Measurements from ENCODE around the gene HOXD11. TPM values are rescaled to one million over a fixed set of nuclear protein-coding genes. Genes with fewer than 3 reads are reported as not detected.

The HOXD11 gene
- total and polyA plus RNA-seq, 2 of the 13 experiments (the other 11 are each of a cell fraction or from before 2014, with no cell fraction given) = not detected

- Histone ChIP-seq H3K4me3 (replicated peaks in 1 of 3; ENCODE audit: insufficient read depth in 1 of 3, low read depth in 2 of 3, low read length in 3 of 3) (no peak overlapping the region), H3K27me3 (ENCODE audit: control insufficient read depth in 1 of 2, insufficient read depth in 2 of 2, low read length in 2 of 2) (peaks cover 25 to 98% of the 10 kb centered on the region in 2 experiments), H3K36me3 (replicated peaks in 1 of 2; ENCODE audit: control insufficient read depth in 1 of 2, insufficient read depth in 2 of 2, low read length in 2 of 2) (no peaks in the 10 kb centered on the region), H3K4me2 (ENCODE audit: low read depth, low read length) (no peak overlapping the region), H3K9me3 (ENCODE audit: low read length) (no peaks in the 10 kb centered on the region), H3K27ac (ENCODE audit: extremely low read length, insufficient read depth, low read length) (no peak overlapping the region), H4K20me1 (ENCODE audit: insufficient read depth, low read length) (no peaks in the 10 kb centered on the region), H3K9ac (ENCODE audit: insufficient read depth, low read depth, low read length) (no peak overlapping the region), H3K4me1 (ENCODE audit: insufficient read depth, low read length) (peaks cover 17% of the 10 kb centered on the region), H3K79me2 (ENCODE audit: insufficient read depth, low read length) (no peaks in the 10 kb centered on the region), H2AFZ (ENCODE audit: low read length) (no peak overlapping the region)
- TF ChIP-seq ZBTB1 (CRISPR knock-in tag; IDR thresholded peaks at IDR 0.05; ENCODE audit: borderline replicate concordance) (no peak), GLMP (CRISPR knock-in tag; IDR thresholded peaks at IDR 0.05; ENCODE audit: borderline replicate concordance) (no peak), NFKB2 (CRISPR knock-in tag; IDR thresholded peaks at IDR 0.05; ENCODE audit: borderline replicate concordance) (no peak), CENPBD1 (CRISPR knock-in tag; IDR thresholded peaks at IDR 0.05; ENCODE audit: borderline replicate concordance, low read depth) (no peak), ZNF672 (CRISPR knock-in tag; IDR thresholded peaks at IDR 0.05) (no peak), SRSF9 (IDR thresholded peaks at IDR 0.05; ENCODE audit: borderline replicate concordance, insufficient read depth, low read depth, low read length, poor library complexity, severe bottlenecking) (no peak), ZFP62 (CRISPR knock-in tag; IDR thresholded peaks at IDR 0.05) (no peak)
- TF ChIP-seq, protein P1, sequence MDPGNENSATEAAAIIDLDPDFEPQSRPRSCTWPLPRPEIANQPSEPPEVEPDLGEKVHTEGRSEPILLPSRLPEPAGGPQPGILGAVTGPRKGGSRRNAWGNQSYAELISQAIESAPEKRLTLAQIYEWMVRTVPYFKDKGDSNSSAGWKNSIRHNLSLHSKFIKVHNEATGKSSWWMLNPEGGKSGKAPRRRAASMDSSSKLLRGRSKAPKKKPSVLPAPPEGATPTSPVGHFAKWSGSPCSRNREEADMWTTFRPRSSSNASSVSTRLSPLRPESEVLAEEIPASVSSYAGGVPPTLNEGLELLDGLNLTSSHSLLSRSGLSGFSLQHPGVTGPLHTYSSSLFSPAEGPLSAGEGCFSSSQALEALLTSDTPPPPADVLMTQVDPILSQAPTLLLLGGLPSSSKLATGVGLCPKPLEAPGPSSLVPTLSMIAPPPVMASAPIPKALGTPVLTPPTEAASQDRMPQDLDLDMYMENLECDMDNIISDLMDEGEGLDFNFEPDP (CRISPR knock-in tag; conservative IDR thresholded peaks at IDR 0.05) = no peak
- BruUV-seq (replicated peaks) = no TSS peak
- ChIA-PET CTCF (ENCODE audit: low intra/inter-chr PET ratio, low total read pairs) (interaction anchor here (0.8 to 3.0 kb wide), 4 partner anchors 408 to 846 kb away, joined by 4 to 33 read pairs (median 24); no protein-coding TSS in a partner anchor), POLR2A (no interaction called here)
- 32% methylated on average over 19 of the region's 35 CpGs for WGBS (ENCODE audit: low lambda C conversion rate)
- intact Hi-C loops (cut with micrococcal nuclease; ENCODE audit: unreplicated experiment) = loop anchor here (5.0 kb wide), 1 partner anchor 896 kb away; no protein-coding TSS in a partner anchor
- in situ Hi-C loops (cut with HindIII; ENCODE audit: extremely low pct_ligation_motif_present, low pct_unique_long_range_greater_than_20kb) = loop anchor here (5.0 kb wide), 2 partner anchors 411 to 731 kb away; no protein-coding TSS in a partner anchor
- FAIRE-seq (no peak), DNase-seq (ENCODE audit: low spot score) (no peak), ATAC-seq (peak; percentile 10; the same call in 1 of the 3 replicates)
Observed at GRCh38 chr2:176098366-176099158, 8.5 kb upstream of the HOXD11 start.
